Measurements from ENCODE around the gene KRT83.

DNA sequence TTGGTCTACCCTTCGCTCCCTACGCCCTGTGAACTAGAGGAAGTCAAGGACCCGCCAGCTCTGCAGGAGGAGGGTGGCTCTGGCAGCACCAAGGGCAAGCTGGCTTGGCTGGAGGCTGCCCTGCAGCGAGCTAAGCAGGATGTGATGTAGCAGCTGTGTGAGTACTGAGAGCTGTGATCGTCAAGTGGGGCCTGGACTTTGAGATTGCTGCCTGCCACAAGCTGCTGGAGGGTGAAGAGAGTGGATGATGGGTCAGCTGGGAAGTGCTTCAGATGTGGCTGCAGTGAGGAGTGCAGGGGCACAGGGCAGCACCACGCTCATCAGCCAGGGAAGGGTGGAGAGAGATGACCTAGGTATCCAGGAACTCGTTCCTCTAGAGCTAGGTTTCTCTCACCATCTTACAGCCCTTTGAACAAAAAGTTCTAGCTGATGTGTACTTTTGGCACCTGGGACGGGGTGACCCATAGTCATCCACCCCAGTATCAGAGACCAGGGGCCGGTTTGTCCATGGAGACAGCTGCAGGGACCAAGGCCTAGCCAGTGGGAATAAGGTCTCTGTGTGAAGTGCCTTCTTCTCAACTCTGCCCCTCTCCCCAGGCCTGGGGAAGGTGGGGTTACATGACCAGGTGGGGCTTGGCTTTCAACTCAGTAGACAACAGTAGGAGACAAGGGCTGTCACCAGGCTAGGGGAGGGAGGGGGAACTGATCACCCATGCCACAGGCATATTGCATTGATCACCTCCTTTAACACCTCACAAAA lies 43.5 kb downstream of the KRT83 start:
- TF ChIP-seq, protein P1, sequence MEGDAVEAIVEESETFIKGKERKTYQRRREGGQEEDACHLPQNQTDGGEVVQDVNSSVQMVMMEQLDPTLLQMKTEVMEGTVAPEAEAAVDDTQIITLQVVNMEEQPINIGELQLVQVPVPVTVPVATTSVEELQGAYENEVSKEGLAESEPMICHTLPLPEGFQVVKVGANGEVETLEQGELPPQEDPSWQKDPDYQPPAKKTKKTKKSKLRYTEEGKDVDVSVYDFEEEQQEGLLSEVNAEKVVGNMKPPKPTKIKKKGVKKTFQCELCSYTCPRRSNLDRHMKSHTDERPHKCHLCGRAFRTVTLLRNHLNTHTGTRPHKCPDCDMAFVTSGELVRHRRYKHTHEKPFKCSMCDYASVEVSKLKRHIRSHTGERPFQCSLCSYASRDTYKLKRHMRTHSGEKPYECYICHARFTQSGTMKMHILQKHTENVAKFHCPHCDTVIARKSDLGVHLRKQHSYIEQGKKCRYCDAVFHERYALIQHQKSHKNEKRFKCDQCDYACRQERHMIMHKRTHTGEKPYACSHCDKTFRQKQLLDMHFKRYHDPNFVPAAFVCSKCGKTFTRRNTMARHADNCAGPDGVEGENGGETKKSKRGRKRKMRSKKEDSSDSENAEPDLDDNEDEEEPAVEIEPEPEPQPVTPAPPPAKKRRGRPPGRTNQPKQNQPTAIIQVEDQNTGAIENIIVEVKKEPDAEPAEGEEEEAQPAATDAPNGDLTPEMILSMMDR (IDR thresholded peaks at IDR 0.05) = no peak
- no peak for TF ChIP-seq POLR2A (IDR thresholded peaks at IDR 0.05)

Data from uterus (tissue), 2 donors.